Thyroid gland (tissue), 4 donors: Measurements from ENCODE around the gene BCKDHB. TPM values are rescaled to one million over a fixed set of nuclear protein-coding genes. Genes with fewer than 3 reads are reported as not detected.
A peak's percentile ranks its signal among the peaks of the same experiment; 100 is the strongest.
"Not testable (repeated sequence)": the region's sequence is repeated elsewhere in the genome, so short reads cannot be mapped to it uniquely, and the experiment has no call there.

ENCODE experiments used
- DNase-seq, 2 donors: peaks; one replicate each; pipeline ENCODE4 v3.0.0-alpha.2; 2019
- H3K27ac ChIP-seq, 3 donors: fragments of 200-600 bp; sonication (generic); 1 replicate in 2 of 3; 2 replicates in 1 of 3; pipeline ENCODE4 v1.5.1; 2016 to 2019; ENCODE audit warnings: mild to moderate bottlenecking in 1 of 3, moderate library complexity in 1 of 3
- H3K27me3 ChIP-seq: fragments of 200-600 bp; sonication (generic); one replicate; pipeline ENCODE4 v1.5.1; 2019
- H3K36me3 ChIP-seq, 2 donors: fragments of 200-600 bp; sonication (generic); one replicate each; pipeline ENCODE4 v1.5.1; 2016 to 2019
- H3K4me1 ChIP-seq, 2 donors: fragments of 200-600 bp; sonication (generic); one replicate each; pipeline ENCODE4 v1.5.1; 2017 to 2019
- H3K4me3 ChIP-seq, 3 donors: fragments of 200-600 bp; sonication (generic); replicated peaks in 1 of 3; 1 replicate in 2 of 3; 2 replicates in 1 of 3; pipeline ENCODE4 v1.5.1; 2016; ENCODE audit warnings: mild to moderate bottlenecking in 1 of 3
- H3K9me3 ChIP-seq: fragments of 200-600 bp; sonication (generic); one replicate; pipeline ENCODE4 v1.5.1; 2017
- CTCF ChIP-seq, 6 experiments: fragments of 200-600 bp in 3 of 6; fragments of 450-650 bp in 3 of 6; sonication (generic) in 3 of 6; IDR thresholded peaks; one replicate each; pipeline ENCODE4 v1.5.1; 2016 to 2019; ENCODE audit warnings: antibody characterized with exemption in 6 of 6, mild to moderate bottlenecking in 2 of 6, inconsistent platforms in 1 of 6, moderate library complexity in 1 of 6
- POLR2A ChIP-seq, 2 donors: fragments of 450-650 bp; IDR thresholded peaks; one replicate each; pipeline ENCODE4 v1.6.1; 2017; ENCODE audit warnings: antibody characterized with exemption in 2 of 2, mild to moderate bottlenecking in 2 of 2, moderate library complexity in 1 of 2
- WGBS, 2 donors: methylation state at CpG; one replicate each; pipeline ENCODE4 v1.1.5; 2017; 5-methylcytosine and 5-hydroxymethylcytosine counted together
- intact Hi-C: fragments of 100-400 bp; cut with DNase I; formaldehyde crosslinking; loops from one replicate; pipeline ENCODE4 v1.15.1; 2023
- total RNA-seq, 4 donors: library from RNA; depleted of rRNA; stranded (reverse); fragments of >200 nt; gene quantifications; one replicate each; pipeline ENCODE4 v1.2.3, GENCODE V29; 2016

Gene BCKDHB
- total RNA-seq: 10 to 100 TPM; 16.7 to 36.9 (median 24.4) TPM

- Histone ChIP-seq H3K36me3 (no peaks in the 10 kb centered on the region), H3K4me3 (peak within 1 kb of the TSS; percentile 37 to 68 (median 64)), H3K27ac (peak within 1 kb of the TSS; percentile 58 to 71 (median 69)), H3K4me1 (no peaks in the 10 kb centered on the region), H3K27me3 (no peaks in the 10 kb centered on the region), H3K9me3 (no peaks in the 10 kb centered on the region)
- TF ChIP-seq POLR2A (IDR thresholded peaks at IDR 0.05) (peak; percentile 48 to 98), CTCF (IDR thresholded peaks at IDR 0.05) (no peak)
- intact Hi-C loops: no loop called here
- 0 to 1% methylated on average over 17 to 23 of the region's 56 CpGs for WGBS, 2 donors
- DNase-seq: peak; percentile 99
Measured at GRCh38 chr6:80106418-80107235, at the start of gene BCKDHB. BCKDHB (plus strand) TSS chr6:80106671; CDS start chr6:80106694, 23 bp downstream.

- DNase-seq: no peak
- intact Hi-C loops: no loop called here
- no peak overlapping the region for H3K27ac ChIP-seq
- no peaks in the 10 kb centered on the region for H3K4me1 ChIP-seq
- no peak overlapping the region for H3K4me3 ChIP-seq
- no peaks in the 10 kb centered on the region for H3K36me3 ChIP-seq
- H3K9me3 ChIP-seq: no peaks in the 10 kb centered on the region
- H3K27me3 ChIP-seq: no peaks in the 10 kb centered on the region
- no peak for TF ChIP-seq POLR2A (IDR thresholded peaks at IDR 0.05)
- no peak for TF ChIP-seq CTCF (IDR thresholded peaks at IDR 0.05)
Measured at GRCh38 chr6:80060774-80061173, 45.7 kb upstream of the BCKDHB start.

- 80 to 83% methylated on average over 7 of the region's 7 CpGs for WGBS, 2 donors
- DNase-seq, H3K36me3 ChIP-seq, H3K27me3 ChIP-seq, intact Hi-C loops, H3K9me3 ChIP-seq, H3K4me3 ChIP-seq, H3K27ac ChIP-seq, H3K4me1 ChIP-seq: not testable (repeated sequence)
Measured at GRCh38 chr6:80068146-80068545, 38.3 kb upstream of the BCKDHB start.

GRCh38 chr6:80070431-80070830, 36.0 kb upstream of the BCKDHB start:
- H3K9me3 ChIP-seq, H3K4me3 ChIP-seq, H3K36me3 ChIP-seq, H3K27ac ChIP-seq, H3K27me3 ChIP-seq, intact Hi-C loops, H3K4me1 ChIP-seq, DNase-seq: not testable (repeated sequence)
- 93 to 95% methylated on average over 19 of the region's 19 CpGs for WGBS, 2 donors

GRCh38 chr6:80077067-80077466, 29.4 kb upstream of the BCKDHB start:
- H3K9me3 ChIP-seq: no peaks in the 10 kb centered on the region
- H3K27me3 ChIP-seq: no peaks in the 10 kb centered on the region
- no peak overlapping the region for H3K27ac ChIP-seq
- DNase-seq: no peak
- no peaks in the 10 kb centered on the region for H3K4me1 ChIP-seq
- no peaks in the 10 kb centered on the region for H3K36me3 ChIP-seq
- TF ChIP-seq CTCF (IDR thresholded peaks at IDR 0.05): no peak
- TF ChIP-seq POLR2A (IDR thresholded peaks at IDR 0.05): no peak
- H3K4me3 ChIP-seq: no peak overlapping the region
- 70 to 83% methylated on average over 1 of the region's 1 CpG for WGBS, 2 donors
- intact Hi-C loops: no loop called here

- H3K27me3 ChIP-seq: no peaks in the 10 kb centered on the region
- DNase-seq: no peak
- H3K4me1 ChIP-seq: no peaks in the 10 kb centered on the region
- no peak overlapping the region for H3K27ac ChIP-seq
- TF ChIP-seq CTCF (IDR thresholded peaks at IDR 0.05) (no peak), POLR2A (IDR thresholded peaks at IDR 0.05) (no peak)
- H3K4me3 ChIP-seq: no peak overlapping the region
- no peaks in the 10 kb centered on the region for H3K9me3 ChIP-seq
- intact Hi-C loops: no loop called here
- WGBS, 2 donors: 93 to 94% methylated on average over 6 of the region's 6 CpGs
- H3K36me3 ChIP-seq: no peaks in the 10 kb centered on the region
Measured at GRCh38 chr6:80088637-80089036, 17.8 kb upstream of the BCKDHB start.
